GM10266 (cell line): ENCODE data around the gene BMERB1.

ENCODE experiments used
- DNase-seq: peaks from one replicate; pipeline ENCODE4 v3.0.0; 2012; ENCODE audit errors: extremely low spot score
- TF ChIP-seq, protein P1 (sequence below): IDR thresholded peaks from 2 replicates; pipeline ENCODE4 v1.5.1; 2012; ENCODE audit warnings: mild to moderate bottlenecking, low read depth; ENCODE audit not compliant: control insufficient read depth, insufficient read depth; ENCODE audit errors: missing control alignments

BMERB1 gene

DNA sequence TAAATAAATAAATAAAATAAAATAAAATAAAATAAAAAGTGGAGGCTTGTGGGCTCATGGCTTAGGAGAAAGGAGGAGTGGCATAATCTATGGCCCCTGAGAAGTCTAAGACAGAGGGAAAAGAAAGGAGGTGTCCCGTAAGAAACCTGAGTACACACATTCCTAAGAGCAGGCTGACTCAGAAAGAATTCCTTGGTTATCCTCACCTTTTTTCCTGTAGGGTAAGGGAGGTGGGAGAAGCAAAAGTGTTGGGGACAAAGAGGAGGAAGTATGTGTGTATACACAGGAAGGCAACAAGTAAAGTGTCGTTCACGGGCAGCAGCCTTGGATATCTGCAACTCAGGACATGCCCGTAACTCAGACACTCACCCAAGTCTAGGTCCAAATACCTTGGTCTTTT, 179.3 kb downstream of the BMERB1 start:
- no peak for DNase-seq
- TF ChIP-seq, protein P1, sequence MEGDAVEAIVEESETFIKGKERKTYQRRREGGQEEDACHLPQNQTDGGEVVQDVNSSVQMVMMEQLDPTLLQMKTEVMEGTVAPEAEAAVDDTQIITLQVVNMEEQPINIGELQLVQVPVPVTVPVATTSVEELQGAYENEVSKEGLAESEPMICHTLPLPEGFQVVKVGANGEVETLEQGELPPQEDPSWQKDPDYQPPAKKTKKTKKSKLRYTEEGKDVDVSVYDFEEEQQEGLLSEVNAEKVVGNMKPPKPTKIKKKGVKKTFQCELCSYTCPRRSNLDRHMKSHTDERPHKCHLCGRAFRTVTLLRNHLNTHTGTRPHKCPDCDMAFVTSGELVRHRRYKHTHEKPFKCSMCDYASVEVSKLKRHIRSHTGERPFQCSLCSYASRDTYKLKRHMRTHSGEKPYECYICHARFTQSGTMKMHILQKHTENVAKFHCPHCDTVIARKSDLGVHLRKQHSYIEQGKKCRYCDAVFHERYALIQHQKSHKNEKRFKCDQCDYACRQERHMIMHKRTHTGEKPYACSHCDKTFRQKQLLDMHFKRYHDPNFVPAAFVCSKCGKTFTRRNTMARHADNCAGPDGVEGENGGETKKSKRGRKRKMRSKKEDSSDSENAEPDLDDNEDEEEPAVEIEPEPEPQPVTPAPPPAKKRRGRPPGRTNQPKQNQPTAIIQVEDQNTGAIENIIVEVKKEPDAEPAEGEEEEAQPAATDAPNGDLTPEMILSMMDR, result no peak

DNA sequence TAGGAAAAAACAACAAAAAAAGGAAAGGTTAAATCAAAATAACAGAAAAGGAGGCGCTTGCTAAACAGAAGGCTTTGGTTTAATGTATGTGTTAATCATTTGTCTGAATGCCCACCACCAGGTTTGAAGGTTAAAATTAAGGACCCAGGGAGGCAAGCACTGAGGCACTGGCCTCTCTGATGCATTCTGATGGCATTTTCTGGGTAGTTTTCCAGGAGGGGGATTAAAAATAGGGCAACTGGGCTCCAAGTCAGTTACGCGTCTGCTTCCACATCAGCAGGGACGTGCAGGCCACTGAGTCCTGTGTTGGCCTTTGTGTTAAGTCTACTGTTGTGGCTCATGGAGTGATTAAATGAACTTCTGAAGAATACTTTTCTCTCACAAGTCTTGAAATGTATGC, 181.6 kb downstream of the BMERB1 start:
- DNase-seq, result no peak
- TF ChIP-seq, protein P1, result no peak

DNA sequence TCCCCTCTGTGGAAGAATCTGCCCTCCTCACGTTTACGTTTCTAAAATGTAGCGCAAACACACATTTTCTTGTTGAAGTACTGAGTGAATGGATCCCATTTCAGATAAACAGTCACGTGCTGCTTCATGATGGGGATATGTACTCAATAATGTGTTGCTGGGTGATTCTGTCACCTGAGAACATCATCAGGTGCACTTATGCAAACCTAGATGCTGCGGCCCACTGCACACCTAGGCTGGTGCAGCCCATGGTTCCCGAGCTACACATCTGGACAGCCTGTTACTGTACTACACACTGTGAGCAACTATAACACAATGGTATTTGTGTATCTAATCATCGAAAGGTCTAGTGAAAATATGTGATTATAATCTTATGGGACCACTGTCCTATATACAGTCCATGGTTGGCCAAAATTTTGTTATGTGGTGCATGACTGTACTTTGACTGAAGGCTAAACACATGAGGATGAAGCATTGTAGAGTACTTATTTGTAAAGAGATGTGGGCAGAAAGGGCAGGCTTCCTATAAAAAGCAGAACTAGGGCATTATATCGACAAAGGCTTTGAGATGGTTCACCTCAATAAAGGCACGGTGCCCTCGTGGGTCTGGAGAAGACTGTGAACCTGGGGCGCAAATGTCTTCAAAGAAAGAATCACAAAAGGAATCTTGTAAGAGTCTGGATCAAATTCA, 182.2 kb downstream of the BMERB1 start:
- TF ChIP-seq, protein P1, result no peak
- no peak for DNase-seq

DNA sequence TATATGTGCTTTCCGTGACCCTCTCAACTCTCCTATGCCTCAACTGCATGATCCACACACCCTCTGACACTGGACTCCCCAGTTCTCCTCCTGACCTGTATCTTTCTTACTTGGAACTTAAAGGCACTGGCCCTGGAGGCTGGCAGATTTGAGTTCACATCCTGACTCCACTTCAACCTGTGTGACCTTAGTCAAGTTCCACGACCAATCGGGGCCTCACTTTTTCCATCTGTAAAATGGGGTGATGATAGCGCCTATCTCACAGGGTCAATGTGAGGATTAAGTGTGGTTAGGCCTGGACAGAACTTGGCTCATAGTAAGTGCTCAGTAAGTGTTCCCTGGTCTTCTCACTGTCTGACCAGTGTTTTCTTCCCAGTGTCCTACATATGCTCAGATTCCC, 183.5 kb downstream of the BMERB1 start:
- DNase-seq, result no peak
- TF ChIP-seq, protein P1, result no peak

DNA sequence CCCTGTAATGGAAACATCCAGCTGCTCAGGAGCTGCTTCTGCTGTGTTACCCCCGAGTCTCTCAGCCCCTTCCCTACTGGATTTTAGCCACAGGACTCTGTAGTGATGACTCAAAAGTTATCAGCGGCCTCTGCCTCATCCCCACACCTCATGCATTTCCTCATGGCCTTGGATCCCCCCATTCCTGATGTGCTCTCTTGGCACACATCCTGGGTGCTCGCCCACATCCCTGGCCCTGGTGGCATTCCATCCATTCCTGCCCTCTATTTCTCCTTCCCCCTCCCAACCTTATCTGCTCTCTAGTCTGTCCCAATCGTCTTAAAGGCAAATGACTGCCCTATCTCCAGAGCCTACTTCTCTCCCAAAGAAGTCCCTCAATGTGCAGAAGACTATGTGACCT, 184.0 kb downstream of the BMERB1 start:
- TF ChIP-seq, protein P1, result no peak
- no peak for DNase-seq

DNA sequence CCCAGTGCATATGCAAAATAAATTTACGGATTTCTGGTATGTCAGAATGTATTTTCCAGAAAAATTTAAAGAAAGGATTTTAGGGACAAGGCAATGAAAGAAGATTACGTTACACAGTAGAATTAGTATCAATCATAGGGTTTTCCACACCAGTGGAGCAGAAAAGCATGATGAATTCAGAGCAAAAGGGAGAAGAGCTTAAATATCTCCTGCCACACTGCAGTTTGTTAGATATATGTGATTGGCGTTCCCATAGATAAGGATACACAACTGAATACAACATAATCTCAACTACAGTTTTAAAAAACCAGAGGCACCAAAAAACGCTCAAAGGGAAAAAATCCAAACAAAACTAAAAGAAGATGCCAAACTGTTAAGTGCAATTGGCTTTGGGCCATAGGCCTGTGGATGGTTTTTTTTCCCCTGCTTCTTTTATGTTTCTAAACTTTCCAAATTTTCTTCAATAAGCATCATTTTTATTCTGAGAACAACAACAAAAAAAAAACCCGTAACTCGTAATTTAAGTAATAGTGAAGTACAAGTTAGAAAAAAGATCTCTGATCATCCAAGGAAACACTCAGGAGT, 186.3 kb downstream of the BMERB1 start:
- no peak for DNase-seq
- TF ChIP-seq, protein P1, result no peak

DNA sequence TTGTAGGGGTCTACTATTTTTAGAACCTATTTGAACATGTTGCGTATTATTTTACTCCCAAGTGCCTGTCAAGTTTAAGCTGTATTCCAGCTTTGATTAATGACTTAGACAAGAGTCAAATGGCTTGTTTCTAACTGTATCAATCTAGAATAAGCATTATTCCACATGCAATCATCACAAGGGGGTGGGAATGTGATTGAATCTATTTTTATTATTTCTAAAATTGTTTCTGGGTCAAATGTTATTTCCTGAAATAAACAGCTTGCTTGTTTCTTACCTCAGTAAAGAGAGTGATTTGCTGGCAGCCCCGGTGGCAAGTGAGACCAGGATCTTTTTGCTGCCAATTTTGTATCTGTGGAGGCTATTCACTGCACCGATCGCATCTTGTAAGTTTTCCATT, 187.1 kb downstream of the BMERB1 start:
- TF ChIP-seq, protein P1, result no peak
- DNase-seq, result no peak
